ENCODE data around the gene CYTH4. TPM values are rescaled to one million over a fixed set of nuclear protein-coding genes. Genes with fewer than 3 reads are reported as not detected.

Gene CYTH4
- total and polyA plus RNA-seq, 9 donors: 2.4 to 14.5 (median 6.2) TPM

DNA sequence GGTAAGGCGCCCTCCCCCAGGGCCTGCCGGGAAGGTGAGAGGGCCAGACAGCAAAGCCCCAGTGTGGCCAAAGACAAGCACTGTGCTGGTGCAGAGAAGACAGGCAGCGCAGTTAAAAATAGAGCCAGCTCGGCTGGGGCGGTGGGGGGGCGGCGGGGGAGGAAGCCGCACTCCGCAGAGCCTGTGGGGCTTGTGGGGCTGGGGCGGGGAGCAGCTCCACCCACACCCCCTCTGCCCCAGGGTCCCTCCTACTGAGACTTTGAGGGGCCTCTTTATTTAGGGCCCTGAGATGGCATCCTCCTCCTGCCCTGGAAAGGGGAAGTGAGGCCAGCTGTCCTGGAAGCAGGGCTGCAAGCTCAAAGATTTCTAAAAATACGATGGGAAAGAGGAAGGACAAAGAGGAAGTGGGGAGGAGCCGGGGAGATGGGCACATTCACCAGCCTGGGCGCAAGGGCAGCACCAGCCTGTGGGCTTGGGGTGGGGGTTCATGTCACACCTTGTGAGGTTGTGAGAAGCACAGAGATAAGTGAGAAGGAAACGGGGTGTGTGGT lies 2.6 kb downstream of the CYTH4 start:
- Histone ChIP-seq H3K4me1 (ENCODE audit: insufficient read depth) (no peaks in the 10 kb centered on the region), H3K27me3 (no peaks in the 10 kb centered on the region), H3K27ac (no peak overlapping the region), H3K9me3 (no peaks in the 10 kb centered on the region), H3K4me3 (no peak overlapping the region), H3K36me3 (no peaks in the 10 kb centered on the region)
- DNase-seq: no peak
- intact Hi-C loops (cut with DNase I): no loop called here
- TF ChIP-seq POLR2A (IDR thresholded peaks at IDR 0.05) (no peak), EP300 (IDR thresholded peaks at IDR 0.05) (no peak)
- TF ChIP-seq, protein P1, sequence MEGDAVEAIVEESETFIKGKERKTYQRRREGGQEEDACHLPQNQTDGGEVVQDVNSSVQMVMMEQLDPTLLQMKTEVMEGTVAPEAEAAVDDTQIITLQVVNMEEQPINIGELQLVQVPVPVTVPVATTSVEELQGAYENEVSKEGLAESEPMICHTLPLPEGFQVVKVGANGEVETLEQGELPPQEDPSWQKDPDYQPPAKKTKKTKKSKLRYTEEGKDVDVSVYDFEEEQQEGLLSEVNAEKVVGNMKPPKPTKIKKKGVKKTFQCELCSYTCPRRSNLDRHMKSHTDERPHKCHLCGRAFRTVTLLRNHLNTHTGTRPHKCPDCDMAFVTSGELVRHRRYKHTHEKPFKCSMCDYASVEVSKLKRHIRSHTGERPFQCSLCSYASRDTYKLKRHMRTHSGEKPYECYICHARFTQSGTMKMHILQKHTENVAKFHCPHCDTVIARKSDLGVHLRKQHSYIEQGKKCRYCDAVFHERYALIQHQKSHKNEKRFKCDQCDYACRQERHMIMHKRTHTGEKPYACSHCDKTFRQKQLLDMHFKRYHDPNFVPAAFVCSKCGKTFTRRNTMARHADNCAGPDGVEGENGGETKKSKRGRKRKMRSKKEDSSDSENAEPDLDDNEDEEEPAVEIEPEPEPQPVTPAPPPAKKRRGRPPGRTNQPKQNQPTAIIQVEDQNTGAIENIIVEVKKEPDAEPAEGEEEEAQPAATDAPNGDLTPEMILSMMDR (IDR thresholded peaks at IDR 0.05): no peak
- WGBS, 3 donors: 18 to 38% (median 27%) methylated on average over 13 to 14 of the region's 14 CpGs

DNA sequence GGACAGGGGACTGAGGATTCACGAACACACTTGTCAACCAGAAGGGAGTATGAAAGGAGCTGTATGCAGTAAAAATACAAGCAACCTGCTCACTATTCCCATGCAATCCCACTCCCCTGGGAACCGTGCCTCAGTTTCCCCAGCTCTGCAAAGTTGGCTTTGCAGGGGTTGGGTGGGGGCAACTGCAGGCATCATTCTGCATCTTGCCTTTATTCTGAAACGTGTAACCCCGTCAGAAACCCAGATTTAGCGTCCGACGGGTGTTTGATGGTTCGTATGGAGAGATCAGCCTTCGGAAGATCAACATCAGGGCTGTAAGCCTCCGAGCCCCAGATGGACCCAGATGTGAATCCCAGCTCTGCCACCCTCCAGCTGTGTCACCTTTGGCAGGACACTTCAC lies 3.6 kb downstream of the CYTH4 start:
- no peaks in the 10 kb centered on the region for H3K36me3 ChIP-seq
- H3K4me3 ChIP-seq: no peak overlapping the region
- H3K4me1 ChIP-seq (ENCODE audit: insufficient read depth): no peaks in the 10 kb centered on the region
- WGBS, 3 donors: 82 to 90% (median 88%) methylated on average over 10 of the region's 10 CpGs
- no peak overlapping the region for H3K27ac ChIP-seq
- intact Hi-C loops (cut with DNase I): no loop called here
- TF ChIP-seq POLR2A (IDR thresholded peaks at IDR 0.05): no peak
- no peak for TF ChIP-seq EP300 (IDR thresholded peaks at IDR 0.05)
- TF ChIP-seq, protein P1 (IDR thresholded peaks at IDR 0.05): no peak
- no peak for DNase-seq
- H3K9me3 ChIP-seq: no peaks in the 10 kb centered on the region
- no peaks in the 10 kb centered on the region for H3K27me3 ChIP-seq

DNA sequence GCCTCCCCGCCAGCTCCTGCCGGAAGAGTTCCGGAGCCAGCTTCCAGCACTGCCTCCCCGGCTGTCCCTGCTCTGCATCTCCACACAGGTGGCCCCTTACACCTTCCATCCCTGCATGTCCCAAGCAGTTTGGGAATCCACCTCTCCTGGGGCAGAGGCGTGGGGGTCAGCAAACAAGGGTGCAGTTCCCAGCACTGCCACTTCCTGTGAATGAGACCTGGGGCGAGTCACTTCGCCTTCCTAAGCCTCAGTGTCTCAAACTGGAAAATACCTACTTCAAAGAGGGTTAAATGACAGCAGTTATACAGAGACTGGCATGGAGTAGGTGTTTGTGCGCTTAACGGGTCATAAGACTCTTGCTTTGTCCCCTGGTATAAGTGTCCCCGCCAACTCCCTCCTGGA lies 5.2 kb downstream of the CYTH4 start:
- Histone ChIP-seq H3K4me3 (no peak overlapping the region), H3K27ac (no peak overlapping the region), H3K4me1 (ENCODE audit: insufficient read depth) (no peaks in the 10 kb centered on the region), H3K36me3 (no peaks in the 10 kb centered on the region), H3K9me3 (no peaks in the 10 kb centered on the region), H3K27me3 (no peaks in the 10 kb centered on the region)
- intact Hi-C loops (cut with DNase I): no loop called here
- whole genome bisulfite sequencing, 3 donors: 77 to 80% (median 77%) methylated on average over 10 of the region's 10 CpGs
- DNase-seq: no peak
- TF ChIP-seq POLR2A (IDR thresholded peaks at IDR 0.05): no peak
- no peak for TF ChIP-seq EP300 (IDR thresholded peaks at IDR 0.05)
- TF ChIP-seq, protein P1 (IDR thresholded peaks at IDR 0.05): no peak

DNA sequence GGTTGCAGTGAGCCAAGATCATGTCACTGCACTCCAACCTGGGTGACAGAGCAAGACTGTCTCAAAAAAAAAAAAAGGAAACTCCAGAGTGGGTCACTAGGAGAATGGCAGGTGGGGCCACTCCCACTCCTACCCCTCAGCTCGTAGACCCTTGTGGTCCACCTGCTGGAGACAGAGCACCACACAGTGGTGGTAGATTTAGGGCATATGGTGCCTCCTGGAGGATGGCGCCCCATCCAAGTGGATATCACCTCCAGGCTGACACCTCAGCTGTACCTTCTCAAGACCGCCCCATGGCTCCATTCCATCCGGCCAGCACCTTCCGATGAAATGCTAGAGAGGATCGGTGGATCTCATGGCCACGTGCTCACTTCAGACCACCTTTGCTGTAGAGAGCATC lies 6.2 kb downstream of the CYTH4 start:
- no peaks in the 10 kb centered on the region for H3K27me3 ChIP-seq
- intact Hi-C loops (cut with DNase I): no loop called here
- H3K4me3 ChIP-seq: no peak overlapping the region
- TF ChIP-seq EP300 (IDR thresholded peaks at IDR 0.05): no peak
- TF ChIP-seq, protein P1 (IDR thresholded peaks at IDR 0.05): no peak
- no peak for TF ChIP-seq POLR2A (IDR thresholded peaks at IDR 0.05)
- no peak for DNase-seq
- 78 to 85% (median 82%) methylated on average over 7 of the region's 7 CpGs for WGBS, 3 donors
- no peaks in the 10 kb centered on the region for H3K9me3 ChIP-seq
- no peaks in the 10 kb centered on the region for H3K36me3 ChIP-seq
- no peaks in the 10 kb centered on the region for H3K4me1 ChIP-seq (ENCODE audit: insufficient read depth)
- no peak overlapping the region for H3K27ac ChIP-seq

Data from ovary (tissue), 9 donors.